ENCODE results near the gene MYO5A.

The MYO5A gene

GRCh38 chr15:52301265-52301847, 227.3 kb downstream of the MYO5A start:
- no peak for TF ChIP-seq CTCF (IDR thresholded peaks at IDR 0.05)

GRCh38 chr15:52295421-52296001, 233.2 kb downstream of the MYO5A start, which contains the start of gene MYO5C:
TSS of gene MYO5C (minus strand) at chr15:52295804. CDS start at chr15:52295636, 168 bp downstream.
- TF ChIP-seq CTCF (IDR thresholded peaks at IDR 0.05): no peak

GRCh38 chr15:52294881-52295420, 233.7 kb downstream of the MYO5A start:
- TF ChIP-seq CTCF (IDR thresholded peaks at IDR 0.05): no peak

- TF ChIP-seq CTCF (IDR thresholded peaks at IDR 0.05): no peak
Measured at GRCh38 chr15:52292780-52293392, 235.8 kb downstream of the MYO5A start.

GRCh38 chr15:52291204-52291603, 237.5 kb downstream of the MYO5A start:
- TF ChIP-seq CTCF (IDR thresholded peaks at IDR 0.05): no peak

GRCh38 chr15:52290800-52291199, 237.9 kb downstream of the MYO5A start:
- TF ChIP-seq CTCF (IDR thresholded peaks at IDR 0.05): no peak

- TF ChIP-seq CTCF (IDR thresholded peaks at IDR 0.05): no peak
Measured at GRCh38 chr15:52290329-52290728, 238.4 kb downstream of the MYO5A start.
